RWPE1 (cell line): ENCODE results near the gene CCDC9B.

Experiments used
- CTCF ChIA-PET: fragments of 350-600 bp; sonication (Branson Sonifier 250); formaldehyde crosslinking; extraction: SDS; loops from one replicate; lab custom pipeline; 2021; lab: Yijun Ruan, JAX
- POLR2A ChIA-PET: fragments of 400-600 bp; formaldehyde crosslinking; extraction: SDS; loops from one replicate; lab custom pipeline; 2020; ENCODE audit warnings: antibody characterized with exemption; ENCODE audit not compliant: low non-redundant PET; lab: Yijun Ruan, JAX
- DNase-seq: peaks from one replicate; pipeline ENCODE4 v3.0.0; 2012; ENCODE audit warnings: low spot score
- H3K27ac ChIP-seq: fragments of 450-650 bp; 2 replicates; pipeline ENCODE4 v1.5.1; 2017
- CTCF ChIP-seq: fragments of 450-650 bp; conservative IDR thresholded peaks from 2 replicates; pipeline ENCODE4 v1.5.1; 2017; ENCODE audit warnings: low read depth, mild to moderate bottlenecking

The CCDC9B gene

DNA sequence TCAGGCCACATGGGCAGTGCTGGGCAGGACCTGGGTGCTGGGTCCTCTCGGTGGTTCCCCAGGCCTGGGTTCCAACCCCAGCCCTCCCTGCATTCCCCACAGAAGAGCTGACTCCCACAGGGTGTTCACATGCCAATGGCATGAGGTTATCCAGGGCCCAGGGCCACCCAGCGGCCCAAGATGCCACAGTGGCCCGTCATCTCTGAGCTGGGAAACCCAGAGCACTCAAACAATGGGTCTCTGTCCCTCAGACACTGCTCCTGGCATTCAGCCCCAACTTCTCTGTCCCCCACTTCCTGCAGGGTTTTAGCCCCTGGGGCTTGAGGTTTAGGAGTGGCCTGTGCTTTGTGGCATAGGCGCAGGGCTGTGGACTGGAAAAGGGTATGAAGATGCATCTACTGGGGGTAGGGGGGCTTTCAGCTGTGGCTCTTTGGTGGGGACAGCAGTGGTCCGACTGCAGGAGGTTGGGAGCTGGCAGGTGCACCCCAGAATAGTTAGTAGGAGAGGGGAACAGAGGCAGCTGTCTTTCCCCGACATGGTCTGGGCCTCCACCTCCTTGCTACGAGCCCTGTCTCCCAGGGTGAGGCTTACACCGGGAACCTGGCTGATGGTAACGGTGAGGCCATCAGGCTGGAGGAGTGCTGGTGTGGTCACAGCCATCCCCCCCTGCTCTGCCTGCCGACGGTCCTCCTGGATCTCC, 1.7 kb downstream of the CCDC9B start:
- CTCF ChIA-PET = interaction anchor here (0.5 to 8.3 kb wide), 17 partner anchors 10 to 1229 kb away, joined by 3 to 112 read pairs (median 4); partner anchors contain the start of gene INAFM2
- TF ChIP-seq CTCF = no peak
- peak overlapping the region; percentile 99 for H3K27ac ChIP-seq
- peak; percentile 90 for DNase-seq
- POLR2A ChIA-PET = no interaction called here

DNA sequence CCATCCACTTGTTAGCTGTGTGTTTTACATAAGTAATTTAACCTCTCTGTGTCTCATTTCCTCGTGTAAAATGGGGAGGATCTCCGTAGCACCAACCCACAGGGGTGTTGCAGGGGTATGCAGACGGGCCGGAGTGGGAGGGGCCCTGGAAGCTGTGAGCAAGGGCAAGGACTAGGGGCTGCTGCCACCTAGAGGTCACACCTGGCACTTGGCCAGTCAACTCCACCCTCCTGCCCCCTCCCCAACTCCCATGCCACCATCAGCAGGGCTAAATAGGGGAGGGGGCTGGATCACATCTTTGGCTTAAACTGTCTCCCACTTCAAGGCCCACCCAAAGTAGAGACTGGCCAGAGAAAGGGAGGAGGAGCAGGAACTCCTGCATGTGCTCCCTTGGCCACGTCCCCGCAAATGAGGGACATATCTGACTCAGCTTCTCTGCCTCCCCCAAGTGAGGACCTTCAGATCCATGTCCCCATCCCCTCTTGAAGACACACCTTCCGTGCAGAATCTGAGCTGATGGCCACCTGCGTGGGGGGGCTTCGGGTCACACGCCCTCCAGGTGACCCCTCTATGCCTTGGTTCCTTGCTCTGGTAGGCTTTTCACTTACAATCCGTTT, 2.6 kb downstream of the CCDC9B start:
- peak overlapping the region; percentile 99 for H3K27ac ChIP-seq
- CTCF ChIA-PET = interaction anchor here (0.5 to 8.3 kb wide), 22 partner anchors 9 to 1230 kb away, joined by 3 to 112 read pairs (median 4); partner anchors contain the start of gene INAFM2
- peak; percentile 88 for TF ChIP-seq CTCF
- DNase-seq = peak; percentile 78
- POLR2A ChIA-PET = no interaction called here

DNA sequence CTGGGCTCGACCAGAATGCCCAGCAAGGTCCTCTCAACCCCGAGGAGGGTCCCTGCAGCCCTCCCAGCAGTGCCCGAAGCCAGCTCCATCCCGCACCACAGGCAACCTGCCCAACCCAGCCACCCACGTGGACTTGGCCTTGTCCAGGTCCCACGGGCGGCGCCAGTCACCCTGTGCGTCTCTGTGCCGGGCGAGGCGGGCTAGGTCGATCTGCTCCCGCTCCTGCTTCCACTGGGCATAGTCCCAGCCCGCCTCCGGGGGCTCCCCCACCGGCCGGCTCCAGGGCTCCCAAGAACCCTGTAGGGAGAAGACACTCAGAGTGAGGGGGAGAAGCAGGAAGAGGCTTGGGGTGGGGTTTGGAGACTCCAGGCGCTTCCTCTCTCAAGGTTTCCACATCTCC, 3.1 kb downstream of the CCDC9B start:
- H3K27ac ChIP-seq = peak overlapping the region; percentile 99
- ChIA-PET POLR2A (no interaction called here), CTCF (interaction anchor here (0.5 to 8.3 kb wide), 16 partner anchors 9 to 127 kb away, joined by 3 to 112 read pairs (median 4); partner anchors contain the start of gene INAFM2)
- TF ChIP-seq CTCF = no peak
- DNase-seq = no peak

DNA sequence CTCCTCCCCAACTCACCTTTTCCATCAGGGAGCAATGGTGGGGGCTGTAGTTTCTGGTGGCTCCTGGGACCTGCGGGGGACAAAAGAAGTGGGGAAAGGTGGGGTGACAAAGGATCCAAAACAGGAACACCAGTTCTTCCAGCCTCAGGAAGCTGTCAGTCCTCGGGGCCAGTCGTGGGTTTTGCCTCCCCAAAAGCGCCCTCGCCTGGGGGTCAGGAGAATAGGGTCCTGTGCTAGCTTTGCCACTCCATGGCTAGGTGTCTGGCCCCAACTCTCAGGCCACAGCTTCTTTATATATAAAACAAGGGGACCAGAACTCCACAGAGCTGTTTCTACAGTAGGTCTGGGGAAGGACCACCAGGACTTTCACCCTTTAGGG, 4.0 kb downstream of the CCDC9B start:
- POLR2A ChIA-PET = interaction anchor here (0.6 kb wide), 2 partner anchors 12 to 44 kb away, joined by 3 read pairs; no protein-coding TSS in a partner anchor
- DNase-seq = no peak
- TF ChIP-seq CTCF = no peak
- H3K27ac ChIP-seq = peak overlapping the region; percentile 99
- CTCF ChIA-PET = interaction anchor here (0.6 to 4.1 kb wide), 11 partner anchors 10 to 234 kb away, joined by 3 to 34 read pairs (median 3); no protein-coding TSS in a partner anchor

- no peak for DNase-seq
These were observed 4.6 kb downstream of the CCDC9B start for GRCh38 chr15:40335938-40336743.

More at GRCh38 chr15:40335938-40336743, 4.6 kb downstream of the CCDC9B start:
- H3K27ac ChIP-seq = peak overlapping the region; percentile 99
- ChIA-PET CTCF (interaction anchor here (0.6 to 4.1 kb wide), 9 partner anchors 9 to 233 kb away, joined by 3 to 34 read pairs (median 3); no protein-coding TSS in a partner anchor), POLR2A (interaction anchor here (0.6 kb wide), 1 partner anchor 11 kb away, joined by 3 read pairs; no protein-coding TSS in a partner anchor)
- no peak for TF ChIP-seq CTCF
